GM23248 (cell line): Measurements from ENCODE around the gene ZNF592. TPM values are rescaled to one million over a fixed set of nuclear protein-coding genes. Genes with fewer than 3 reads are reported as not detected.
A peak's percentile ranks its signal among the peaks of the same experiment; 100 is the strongest.
"Not testable (repeated sequence)": the region's sequence is repeated elsewhere in the genome, so short reads cannot be mapped to it uniquely, and the experiment has no call there.

ENCODE experiments used
- DNase-seq: peaks from one replicate; pipeline ENCODE4 v3.0.0-alpha.2; 2015
- H2AFZ ChIP-seq: fragments of 200-600 bp; sonication (generic); 2 replicates; pipeline ENCODE4 v1.6.1; 2016; ENCODE audit warnings: antibody characterized with exemption
- H3F3A ChIP-seq: fragments of 200-600 bp; sonication (generic); 2 replicates; pipeline ENCODE4 v1.6.1; 2016; ENCODE audit warnings: mild to moderate bottlenecking, antibody characterized with exemption, mixed run types; ENCODE audit not compliant: insufficient read depth
- H3K27ac ChIP-seq: fragments of 200-600 bp; sonication (generic); 2 replicates; pipeline ENCODE4 v1.5.1; 2016; ENCODE audit warnings: mild to moderate bottlenecking
- H3K27me3 ChIP-seq: fragments of 200-600 bp; sonication (generic); replicated peaks from 2 replicates; pipeline ENCODE4 v1.6.1; 2016; ENCODE audit warnings: mild to moderate bottlenecking; ENCODE audit not compliant: insufficient read depth
- H3K36me3 ChIP-seq: fragments of 200-600 bp; sonication (generic); 2 replicates; pipeline ENCODE4 v1.6.1; 2016; ENCODE audit warnings: low read depth, mild to moderate bottlenecking
- H3K4me1 ChIP-seq: fragments of 200-600 bp; sonication (generic); 2 replicates; pipeline ENCODE4 v1.6.1; 2016; ENCODE audit warnings: mild to moderate bottlenecking; ENCODE audit not compliant: insufficient read depth
- H3K4me2 ChIP-seq: fragments of 200-600 bp; sonication (generic); one replicate; pipeline ENCODE4 v1.6.1; 2016; ENCODE audit warnings: mild to moderate bottlenecking; ENCODE audit not compliant: unreplicated experiment
- H3K4me3 ChIP-seq: fragments of 200-600 bp; sonication (generic); 2 replicates; pipeline ENCODE4 v1.5.1; 2016; ENCODE audit warnings: mild to moderate bottlenecking
- H3K79me2 ChIP-seq: fragments of 200-600 bp; sonication (generic); 2 replicates; pipeline ENCODE4 v1.6.1; 2016; ENCODE audit warnings: mild to moderate bottlenecking; ENCODE audit not compliant: insufficient read depth
- H3K9ac ChIP-seq: fragments of 200-600 bp; sonication (generic); 2 replicates; pipeline ENCODE4 v1.6.1; 2016; ENCODE audit warnings: mild to moderate bottlenecking
- H3K9me2 ChIP-seq: fragments of 200-600 bp; sonication (generic); 2 replicates; pipeline ENCODE4 v1.6.1; 2016; ENCODE audit warnings: mixed run types, mild to moderate bottlenecking, moderate library complexity; ENCODE audit not compliant: insufficient read depth
- H3K9me3 ChIP-seq: fragments of 200-600 bp; sonication (generic); one replicate; pipeline ENCODE4 v1.6.1; 2017; ENCODE audit warnings: low read depth
- H4K20me1 ChIP-seq: fragments of 200-600 bp; sonication (generic); 2 replicates; pipeline ENCODE4 v1.6.0; 2016; ENCODE audit not compliant: insufficient read depth
- EZH2 ChIP-seq: fragments of 200-600 bp; sonication (generic); IDR thresholded peaks from 2 replicates; pipeline ENCODE4 v1.6.1; 2018; ENCODE audit warnings: antibody characterized with exemption, mild to moderate bottlenecking; ENCODE audit not compliant: insufficient read depth, poor library complexity, severe bottlenecking
- EZH2phosphoT487 ChIP-seq: fragments of 200-600 bp; sonication (generic); IDR thresholded peaks from 2 replicates; pipeline ENCODE4 v1.6.1; 2018; ENCODE audit warnings: antibody characterized with exemption, moderate library complexity, mild to moderate bottlenecking, low read depth; ENCODE audit not compliant: insufficient read depth
- WGBS, 2 experiments: methylation state at CpG; one replicate each; pipeline ENCODE4 v1.1.6; 2015 to 2017; ENCODE audit warnings: low lambda C conversion rate in 2 of 2, low coverage in 1 of 2; ENCODE audit errors: missing lambda C conversion rate in 2 of 2; 5-methylcytosine and 5-hydroxymethylcytosine counted together
- in situ Hi-C: fragments of 300-500 bp; cut with MboI; formaldehyde crosslinking; loops from 2 replicates; pipeline ENCODE4 v1.15.0; 2020
- polyA plus RNA-seq: library from polyadenylated mRNA; unstranded; fragments of >200 nt; fragmentation: Nextera tagmentation; extraction: Ambion mirVana; gene quantifications from 2 replicates; pipeline ENCODE4 v1.2.1, GENCODE V29; 2016
- total RNA-seq: library from RNA; depleted of rRNA; stranded (reverse); fragments of >200 nt; shearing (Covaris generic); gene quantifications from 2 replicates; pipeline ENCODE4 v1.2.3, GENCODE V29; 2014

Gene ZNF592
- total and polyA plus RNA-seq, 2 experiments from 2014 or later, result 7.4 to 9.8 TPM

DNA sequence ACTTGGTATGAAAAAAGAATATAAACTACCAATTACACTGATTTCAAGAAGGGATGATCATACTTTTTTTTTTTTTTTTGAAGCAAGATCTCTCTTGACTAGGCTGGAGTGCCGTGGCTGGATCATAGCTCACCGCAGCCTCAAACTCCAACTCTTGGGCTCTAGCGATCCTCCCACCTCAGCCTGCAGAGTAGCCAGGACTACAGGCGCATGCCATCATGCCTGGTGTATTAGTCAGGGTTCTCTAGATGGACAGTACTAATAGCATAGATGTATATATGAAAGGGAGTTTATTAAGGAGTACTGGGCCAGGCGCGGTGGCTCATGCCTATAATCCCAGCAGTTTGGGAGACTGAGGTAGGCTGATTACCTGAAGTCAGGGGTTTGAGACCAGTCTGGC, 21.0 kb upstream of the ZNF592 start:
- Histone ChIP-seq H3K27me3 (no peaks in the 10 kb centered on the region), H3K4me3 (no peak overlapping the region), H3K4me1 (peaks cover 19% of the 10 kb centered on the region), H3F3A (0 out of 2 replicates have a peak, but pooled peaks cover 6% of the 10 kb centered on the region), H3K79me2 (no peaks in the 10 kb centered on the region), H3K36me3 (no peaks in the 10 kb centered on the region), H3K9ac (no peak overlapping the region), H3K4me2 (no peak overlapping the region), H4K20me1 (no peaks in the 10 kb centered on the region), H3K27ac (no peak overlapping the region), H3K9me3 (no peaks in the 10 kb centered on the region), H3K9me2 (no peaks in the 10 kb centered on the region), H2AFZ (no peak overlapping the region)
- WGBS, 2 experiments, result 96 to 98% methylated on average over 6 of the region's 6 CpGs
- TF ChIP-seq EZH2 (no peak), EZH2phosphoT487 (no peak)
- no peak for DNase-seq
- in situ Hi-C loops, result no loop called here

DNA sequence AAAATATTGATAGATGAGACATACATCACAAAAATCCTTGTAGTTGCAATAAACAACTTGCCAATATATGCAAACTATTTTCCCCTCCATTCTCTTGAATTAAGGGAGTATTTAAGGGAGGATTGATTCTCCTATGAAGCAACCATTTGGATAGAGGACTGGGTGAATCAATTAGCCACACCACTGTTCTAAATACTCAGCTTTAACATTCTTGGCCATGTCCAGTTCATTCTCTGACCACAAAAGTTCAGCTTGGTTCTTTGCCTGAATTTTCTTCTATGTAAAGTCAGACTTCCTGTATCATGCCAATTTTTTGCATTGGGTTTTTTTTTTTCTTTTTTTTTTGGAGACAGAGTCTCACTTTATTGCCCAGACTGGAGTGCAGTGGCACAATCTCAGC, 16.6 kb upstream of the ZNF592 start:
- in situ Hi-C loops, result no loop called here
- Histone ChIP-seq H3K79me2 (no peaks in the 10 kb centered on the region), H2AFZ (no peak overlapping the region)

GRCh38 chr15:84734794-84735479, 13.5 kb upstream of the ZNF592 start:
- Histone ChIP-seq H3K9ac (no peak overlapping the region), H4K20me1 (no peaks in the 10 kb centered on the region), H3K27me3 (no peaks in the 10 kb centered on the region), H3K4me1 (peaks cover 15% of the 10 kb centered on the region), H3K4me2 (no peak overlapping the region), H3K9me2 (no peaks in the 10 kb centered on the region), H3K4me3 (no peak overlapping the region), H3K27ac (no peak overlapping the region), H3K79me2 (no peaks in the 10 kb centered on the region), H3K36me3 (no peaks in the 10 kb centered on the region), H2AFZ (no peak overlapping the region), H3K9me3 (no peaks in the 10 kb centered on the region), H3F3A (peaks cover 7% of the 10 kb centered on the region; the same call in 1 of the 2 replicates)
- TF ChIP-seq EZH2phosphoT487, result no peak
- TF ChIP-seq EZH2, result no peak
- WGBS, 2 experiments, result 77 to 80% methylated on average over 7 of the region's 7 CpGs
- DNase-seq, result no peak
- in situ Hi-C loops, result no loop called here

More for the DNA sequence above, 16.6 kb upstream of the ZNF592 start:
- H3K4me3 ChIP-seq, result no peak overlapping the region
- H3F3A ChIP-seq, result peaks cover 7% of the 10 kb centered on the region; the same call in 1 of the 2 replicates
- H3K36me3 ChIP-seq, result no peaks in the 10 kb centered on the region
- TF ChIP-seq EZH2 (no peak), EZH2phosphoT487 (no peak)
- H3K27ac ChIP-seq, result 0 out of 2 replicates have a peak overlapping the region, but pooled peaks have one; percentile 12
- H3K4me2 ChIP-seq, result no peak overlapping the region
- no peaks in the 10 kb centered on the region for H4K20me1 ChIP-seq
- DNase-seq, result peak; percentile 75
- no peak overlapping the region for H3K9ac ChIP-seq
- no peaks in the 10 kb centered on the region for H3K9me3 ChIP-seq
- no peaks in the 10 kb centered on the region for H3K27me3 ChIP-seq
- peaks cover 15% of the 10 kb centered on the region for H3K4me1 ChIP-seq
- H3K9me2 ChIP-seq, result no peaks in the 10 kb centered on the region

- H3K9me2 ChIP-seq, H3K4me3 ChIP-seq, H2AFZ ChIP-seq, H3K27me3 ChIP-seq, H3K27ac ChIP-seq, H3K4me2 ChIP-seq, H4K20me1 ChIP-seq, in situ Hi-C loops, H3K36me3 ChIP-seq, H3F3A ChIP-seq, H3K9me3 ChIP-seq, H3K9ac ChIP-seq, H3K79me2 ChIP-seq: not testable (repeated sequence)
- DNase-seq, result peak; percentile 18
- peaks cover 15% of the 10 kb centered on the region for H3K4me1 ChIP-seq
- 73 to 78% methylated on average over 9 of the region's 9 CpGs for WGBS, 2 experiments
Measured at GRCh38 chr15:84735480-84736061, 12.8 kb upstream of the ZNF592 start.

- Histone ChIP-seq H3K9me2 (no peaks in the 10 kb centered on the region), H3K4me3 (no peak overlapping the region), H3F3A (peaks cover 7% of the 10 kb centered on the region; the same call in 1 of the 2 replicates), H4K20me1 (no peaks in the 10 kb centered on the region), H3K9ac (no peak overlapping the region), H3K79me2 (no peaks in the 10 kb centered on the region), H3K4me2 (no peak overlapping the region), H3K27ac (no peak overlapping the region), H3K36me3 (no peaks in the 10 kb centered on the region), H2AFZ (no peak overlapping the region), H3K4me1 (peaks cover 15% of the 10 kb centered on the region), H3K9me3 (no peaks in the 10 kb centered on the region), H3K27me3 (no peaks in the 10 kb centered on the region)
- TF ChIP-seq EZH2, result no peak
- TF ChIP-seq EZH2phosphoT487, result no peak
- 95 to 98% methylated on average over 5 of the region's 5 CpGs for WGBS, 2 experiments
- in situ Hi-C loops, result no loop called here
- DNase-seq, result no peak
Measured at GRCh38 chr15:84736375-84736774, 12.0 kb upstream of the ZNF592 start.
